Measurements from ENCODE around the gene PPP4R2.

DNA sequence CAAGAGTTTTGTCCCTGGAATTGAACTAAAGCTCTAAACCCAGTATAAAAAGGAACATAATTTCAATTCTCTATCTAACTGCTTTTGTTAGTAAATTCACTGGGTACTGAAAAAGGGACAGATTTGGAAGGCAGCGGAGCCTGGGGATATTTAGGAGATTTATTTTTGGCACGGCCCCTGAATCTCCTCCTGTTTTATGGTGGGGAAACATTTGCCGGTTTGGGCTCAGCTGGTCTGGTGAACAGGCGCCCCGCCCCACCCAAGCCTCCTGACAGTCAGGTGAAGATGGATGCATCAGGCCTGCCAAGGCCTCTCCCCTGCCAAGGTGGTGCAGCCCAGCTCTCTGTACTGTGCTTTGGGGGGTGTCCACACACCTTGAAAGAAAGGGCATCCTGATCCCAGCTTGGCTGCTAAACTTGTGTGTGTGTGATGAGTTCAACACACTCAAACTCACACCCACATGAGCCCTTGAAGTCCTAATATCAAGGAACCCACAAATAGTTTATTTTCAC lies 111.1 kb downstream of the PPP4R2 start:
- TF ChIP-seq, protein P1, sequence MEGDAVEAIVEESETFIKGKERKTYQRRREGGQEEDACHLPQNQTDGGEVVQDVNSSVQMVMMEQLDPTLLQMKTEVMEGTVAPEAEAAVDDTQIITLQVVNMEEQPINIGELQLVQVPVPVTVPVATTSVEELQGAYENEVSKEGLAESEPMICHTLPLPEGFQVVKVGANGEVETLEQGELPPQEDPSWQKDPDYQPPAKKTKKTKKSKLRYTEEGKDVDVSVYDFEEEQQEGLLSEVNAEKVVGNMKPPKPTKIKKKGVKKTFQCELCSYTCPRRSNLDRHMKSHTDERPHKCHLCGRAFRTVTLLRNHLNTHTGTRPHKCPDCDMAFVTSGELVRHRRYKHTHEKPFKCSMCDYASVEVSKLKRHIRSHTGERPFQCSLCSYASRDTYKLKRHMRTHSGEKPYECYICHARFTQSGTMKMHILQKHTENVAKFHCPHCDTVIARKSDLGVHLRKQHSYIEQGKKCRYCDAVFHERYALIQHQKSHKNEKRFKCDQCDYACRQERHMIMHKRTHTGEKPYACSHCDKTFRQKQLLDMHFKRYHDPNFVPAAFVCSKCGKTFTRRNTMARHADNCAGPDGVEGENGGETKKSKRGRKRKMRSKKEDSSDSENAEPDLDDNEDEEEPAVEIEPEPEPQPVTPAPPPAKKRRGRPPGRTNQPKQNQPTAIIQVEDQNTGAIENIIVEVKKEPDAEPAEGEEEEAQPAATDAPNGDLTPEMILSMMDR (IDR thresholded peaks at IDR 0.05) = no peak
- TF ChIP-seq POLR2AphosphoS5 (IDR thresholded peaks at IDR 0.05) = no peak
- no peak for TF ChIP-seq POLR2A (IDR thresholded peaks at IDR 0.05)
- TF ChIP-seq EP300 (IDR thresholded peaks at IDR 0.05) = no peak

All from gastroesophageal sphincter (tissue), 3 donors.